Activated T-cell treated with anti-CD3 and anti-CD28 coated beads, Interleukin-2, amount 50 U/mL, for 24 hours (primary cell): ENCODE data around the gene ATG16L1.

Experiments
- DNase-seq: peaks from one replicate; pipeline ENCODE4 v3.0.0-alpha.2; 2020
- H3K27ac Mint-ChIP-seq: 2 replicates; pipeline ENCODE4 v1.8.0; 2020; ENCODE audit warnings: mild to moderate bottlenecking, mixed read lengths
- H3K27me3 Mint-ChIP-seq: 2 replicates; pipeline ENCODE4 v1.8.0; 2020; ENCODE audit warnings: mixed read lengths
- H3K36me3 Mint-ChIP-seq: 2 replicates; pipeline ENCODE4 v1.8.0; 2020; ENCODE audit warnings: low read depth, mixed read lengths
- H3K4me1 Mint-ChIP-seq: 2 replicates; pipeline ENCODE4 v1.8.0; 2020; ENCODE audit warnings: low read depth, mixed read lengths
- H3K4me3 Mint-ChIP-seq: 2 replicates; pipeline ENCODE4 v1.8.0; 2020; ENCODE audit warnings: mild to moderate bottlenecking, moderate library complexity, mixed read lengths
- H3K9me3 Mint-ChIP-seq: 2 replicates; pipeline ENCODE4 v1.8.0; 2020; ENCODE audit warnings: mixed read lengths

The ATG16L1 gene

GRCh38 chr2:233261819-233262555 lies 10.5 kb downstream of the ATG16L1 start:
- H3K4me1 Mint-ChIP-seq, result peaks cover 63% of the 10 kb centered on the region
- no peaks in the 10 kb centered on the region for H3K9me3 Mint-ChIP-seq
- H3K27ac Mint-ChIP-seq, result peak overlapping the region; percentile 83
- H3K36me3 Mint-ChIP-seq, result peaks cover 98% of the 10 kb centered on the region
- no peak for DNase-seq
- no peaks in the 10 kb centered on the region for H3K27me3 Mint-ChIP-seq
- H3K4me3 Mint-ChIP-seq, result no peak overlapping the region

GRCh38 chr2:233262562-233262961 lies 11.1 kb downstream of the ATG16L1 start:
- no peak for DNase-seq
- H3K36me3 Mint-ChIP-seq, result peaks cover 98% of the 10 kb centered on the region
- peak overlapping the region; percentile 83 for H3K27ac Mint-ChIP-seq
- no peak overlapping the region for H3K4me3 Mint-ChIP-seq
- H3K4me1 Mint-ChIP-seq, result peaks cover 66% of the 10 kb centered on the region
- H3K27me3 Mint-ChIP-seq, result no peaks in the 10 kb centered on the region
- H3K9me3 Mint-ChIP-seq, result no peaks in the 10 kb centered on the region

- H3K36me3 Mint-ChIP-seq, result peaks cover 100% of the 10 kb centered on the region
- no peaks in the 10 kb centered on the region for H3K9me3 Mint-ChIP-seq
- H3K27me3 Mint-ChIP-seq, result no peaks in the 10 kb centered on the region
- H3K4me1 Mint-ChIP-seq, result peaks cover 68% of the 10 kb centered on the region
- H3K27ac Mint-ChIP-seq, result peak overlapping the region; percentile 83
- no peak overlapping the region for H3K4me3 Mint-ChIP-seq
- no peak for DNase-seq
These were observed 11.6 kb downstream of the ATG16L1 start for GRCh38 chr2:233263045-233263570.

DNA sequence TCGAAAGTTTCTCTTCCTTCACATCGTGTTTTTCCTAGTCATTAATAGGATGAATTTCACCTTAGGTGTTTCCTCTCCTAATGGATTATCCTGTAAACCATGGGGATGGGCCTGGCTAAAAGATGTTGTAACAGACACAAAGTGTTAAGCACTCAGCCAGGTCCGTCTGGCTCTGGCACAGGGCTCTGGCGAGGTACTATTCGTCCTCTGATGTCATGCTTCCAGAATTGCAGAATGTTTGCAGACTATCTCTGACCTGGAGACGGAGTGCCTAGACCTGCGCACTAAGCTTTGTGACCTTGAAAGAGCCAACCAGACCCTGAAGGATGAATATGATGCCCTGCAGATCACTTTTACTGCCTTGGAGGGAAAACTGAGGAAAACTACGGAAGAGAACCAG lies 13.2 kb downstream of the ATG16L1 start:
- H3K9me3 Mint-ChIP-seq, result no peaks in the 10 kb centered on the region
- H3K27me3 Mint-ChIP-seq, result no peaks in the 10 kb centered on the region
- H3K27ac Mint-ChIP-seq, result peak overlapping the region; percentile 42

GRCh38 chr2:233265899-233266431 lies 14.5 kb downstream of the ATG16L1 start:
- Mint-ChIP-seq H3K9me3 (no peaks in the 10 kb centered on the region), H3K36me3 (peaks cover 100% of the 10 kb centered on the region), H3K4me3 (no peak overlapping the region), H3K4me1 (peaks cover 69% of the 10 kb centered on the region), H3K27me3 (no peaks in the 10 kb centered on the region), H3K27ac (peak overlapping the region; percentile 97)
- DNase-seq, result no peak

More for the DNA sequence above, 13.2 kb downstream of the ATG16L1 start:
- Mint-ChIP-seq H3K4me3 (no peak overlapping the region), H3K4me1 (peaks cover 68% of the 10 kb centered on the region), H3K36me3 (peaks cover 100% of the 10 kb centered on the region)
- DNase-seq, result no peak

GRCh38 chr2:233266481-233266880 lies 15.0 kb downstream of the ATG16L1 start:
- Mint-ChIP-seq H3K9me3 (no peaks in the 10 kb centered on the region), H3K27me3 (no peaks in the 10 kb centered on the region), H3K27ac (peak overlapping the region; percentile 97), H3K36me3 (peaks cover 98% of the 10 kb centered on the region), H3K4me3 (no peak overlapping the region), H3K4me1 (peaks cover 67% of the 10 kb centered on the region)
- no peak for DNase-seq

DNA sequence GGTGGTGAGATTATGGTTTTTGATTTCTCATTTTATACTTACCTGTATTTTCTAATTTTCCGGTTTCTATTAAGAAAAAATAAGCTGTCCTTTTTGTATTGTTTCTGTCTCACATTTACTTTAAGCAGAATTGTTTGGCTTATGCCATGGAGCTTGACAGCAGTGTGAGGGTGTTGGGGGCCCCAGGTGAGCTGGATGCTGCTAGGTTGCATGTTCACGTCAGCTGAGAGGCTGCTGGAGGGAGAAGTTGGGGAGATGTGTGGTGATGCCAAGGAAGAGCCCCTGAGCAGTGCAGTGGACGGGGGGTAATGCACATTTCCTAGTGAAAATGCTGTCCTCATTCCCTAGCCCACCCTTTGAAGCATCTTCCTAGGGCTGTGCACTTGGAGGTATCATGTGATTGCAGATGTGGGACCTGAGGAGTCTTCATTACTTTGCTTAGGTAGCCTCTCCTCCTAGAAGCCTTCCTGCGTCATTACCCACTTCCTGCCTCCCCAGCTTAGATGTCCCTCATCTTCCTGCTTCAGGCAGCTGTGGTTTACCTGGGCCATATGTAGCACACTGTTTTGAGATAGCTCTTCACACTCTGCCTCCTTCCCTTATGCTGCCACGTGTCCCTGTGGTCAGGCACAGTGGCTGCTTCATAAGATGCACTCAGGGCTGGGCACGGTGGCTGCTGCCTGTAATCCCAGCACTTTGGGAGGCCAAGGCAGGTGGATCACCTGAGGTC lies 16.2 kb downstream of the ATG16L1 start:
- H3K27ac Mint-ChIP-seq, result peak overlapping the region; percentile 97
- peaks cover 67% of the 10 kb centered on the region for H3K4me1 Mint-ChIP-seq
- H3K9me3 Mint-ChIP-seq, result no peaks in the 10 kb centered on the region
- peak; percentile 74 for DNase-seq
- peaks cover 98% of the 10 kb centered on the region for H3K36me3 Mint-ChIP-seq
- peak overlapping the region; percentile 58 for H3K4me3 Mint-ChIP-seq
- H3K27me3 Mint-ChIP-seq, result no peaks in the 10 kb centered on the region

- H3K4me1 Mint-ChIP-seq, result peaks cover 81% of the 10 kb centered on the region
- no peaks in the 10 kb centered on the region for H3K27me3 Mint-ChIP-seq
- H3K9me3 Mint-ChIP-seq, result no peaks in the 10 kb centered on the region
- no peak for DNase-seq
- peaks cover 98% of the 10 kb centered on the region for H3K36me3 Mint-ChIP-seq
- H3K4me3 Mint-ChIP-seq, result peak overlapping the region; percentile 32
- H3K27ac Mint-ChIP-seq, result peak overlapping the region; percentile 97
These were observed 18.9 kb downstream of the ATG16L1 start for GRCh38 chr2:233270366-233270765.

DNA sequence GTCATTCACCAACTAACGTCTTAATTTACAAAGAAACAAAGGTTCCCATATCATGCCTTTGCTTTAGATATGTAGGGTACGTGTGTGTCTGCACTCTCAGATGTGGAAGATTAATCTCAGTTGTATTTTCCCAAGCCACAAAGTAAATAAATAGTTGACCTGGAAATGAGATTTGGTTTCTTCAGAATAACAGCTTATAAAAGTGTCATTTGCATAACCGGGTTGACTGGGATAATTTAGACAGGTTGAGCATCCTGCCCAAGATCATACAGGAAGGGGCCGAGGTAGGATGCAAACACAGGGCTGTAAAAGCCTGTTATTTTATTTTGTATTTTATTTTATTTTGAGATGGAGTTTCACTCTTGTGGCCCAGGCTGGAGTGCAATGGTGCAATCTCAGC lies 19.5 kb downstream of the ATG16L1 start:
- H3K27me3 Mint-ChIP-seq, result no peaks in the 10 kb centered on the region
- peak overlapping the region; percentile 97 for H3K27ac Mint-ChIP-seq
- no peak overlapping the region for H3K4me3 Mint-ChIP-seq
- H3K4me1 Mint-ChIP-seq, result peaks cover 78% of the 10 kb centered on the region
- no peak for DNase-seq
- H3K36me3 Mint-ChIP-seq, result peaks cover 98% of the 10 kb centered on the region
- no peaks in the 10 kb centered on the region for H3K9me3 Mint-ChIP-seq

- H3K4me1 Mint-ChIP-seq, result peaks cover 70% of the 10 kb centered on the region
- H3K9me3 Mint-ChIP-seq, result no peaks in the 10 kb centered on the region
- peak overlapping the region; percentile 68 for H3K27ac Mint-ChIP-seq
- DNase-seq, result no peak
- no peaks in the 10 kb centered on the region for H3K27me3 Mint-ChIP-seq
- peaks cover 98% of the 10 kb centered on the region for H3K36me3 Mint-ChIP-seq
- no peak overlapping the region for H3K4me3 Mint-ChIP-seq
These were observed 20.2 kb downstream of the ATG16L1 start for GRCh38 chr2:233271693-233272092.

DNA sequence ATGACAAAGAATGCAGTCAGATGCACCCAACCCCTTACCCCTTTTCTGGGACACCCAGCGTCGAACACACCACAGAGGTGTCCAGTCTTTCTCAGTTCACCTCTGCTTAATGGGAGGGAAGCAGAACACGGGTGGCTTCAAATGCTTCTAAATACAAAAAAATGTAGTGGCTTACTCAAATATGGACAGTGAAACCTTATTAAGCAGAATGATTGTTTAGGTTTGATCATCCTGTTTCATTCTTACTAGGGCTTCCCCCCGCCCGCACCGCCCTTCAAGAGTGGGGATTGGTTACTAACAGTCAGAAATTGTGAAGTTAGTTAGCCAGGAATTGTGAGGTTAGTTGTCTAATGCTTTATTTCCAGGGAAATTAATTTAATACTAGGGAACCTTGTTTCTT lies 21.6 kb downstream of the ATG16L1 start:
- no peak overlapping the region for H3K4me3 Mint-ChIP-seq
- H3K27ac Mint-ChIP-seq, result peak overlapping the region; percentile 86
- no peaks in the 10 kb centered on the region for H3K9me3 Mint-ChIP-seq
- peaks cover 57% of the 10 kb centered on the region for H3K4me1 Mint-ChIP-seq
- peaks cover 97% of the 10 kb centered on the region for H3K36me3 Mint-ChIP-seq
- H3K27me3 Mint-ChIP-seq, result no peaks in the 10 kb centered on the region
- no peak for DNase-seq

DNA sequence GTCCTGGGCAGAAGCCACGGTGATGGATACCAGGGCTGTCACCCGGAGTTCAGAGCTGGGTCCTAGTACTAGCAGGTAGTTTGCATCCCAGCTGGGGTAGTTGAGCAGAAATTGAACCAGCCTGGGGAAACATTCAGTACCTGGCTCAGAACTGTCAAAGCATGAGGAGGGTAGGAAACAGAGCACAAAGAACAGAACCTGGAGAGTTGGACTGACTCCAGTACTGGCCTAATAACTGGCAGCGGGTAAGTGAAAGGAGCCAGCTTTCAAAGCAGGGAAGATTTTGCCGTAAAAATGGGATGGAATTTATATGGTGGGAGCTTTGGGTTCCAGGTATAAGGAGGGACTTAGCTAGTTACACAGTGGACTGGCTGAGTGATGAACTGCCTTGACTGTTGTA lies 23.8 kb downstream of the ATG16L1 start:
- Mint-ChIP-seq H3K36me3 (peaks cover 97% of the 10 kb centered on the region), H3K9me3 (no peaks in the 10 kb centered on the region), H3K27ac (no peak overlapping the region), H3K4me3 (no peak overlapping the region), H3K27me3 (no peaks in the 10 kb centered on the region), H3K4me1 (peaks cover 38% of the 10 kb centered on the region)
- DNase-seq, result no peak

- peaks cover 98% of the 10 kb centered on the region for H3K36me3 Mint-ChIP-seq
- no peaks in the 10 kb centered on the region for H3K27me3 Mint-ChIP-seq
- DNase-seq, result no peak
- H3K4me3 Mint-ChIP-seq, result no peak overlapping the region
- H3K4me1 Mint-ChIP-seq, result peaks cover 29% of the 10 kb centered on the region
- no peak overlapping the region for H3K27ac Mint-ChIP-seq
- no peaks in the 10 kb centered on the region for H3K9me3 Mint-ChIP-seq
These were observed 27.4 kb downstream of the ATG16L1 start for GRCh38 chr2:233278921-233279320.

DNA sequence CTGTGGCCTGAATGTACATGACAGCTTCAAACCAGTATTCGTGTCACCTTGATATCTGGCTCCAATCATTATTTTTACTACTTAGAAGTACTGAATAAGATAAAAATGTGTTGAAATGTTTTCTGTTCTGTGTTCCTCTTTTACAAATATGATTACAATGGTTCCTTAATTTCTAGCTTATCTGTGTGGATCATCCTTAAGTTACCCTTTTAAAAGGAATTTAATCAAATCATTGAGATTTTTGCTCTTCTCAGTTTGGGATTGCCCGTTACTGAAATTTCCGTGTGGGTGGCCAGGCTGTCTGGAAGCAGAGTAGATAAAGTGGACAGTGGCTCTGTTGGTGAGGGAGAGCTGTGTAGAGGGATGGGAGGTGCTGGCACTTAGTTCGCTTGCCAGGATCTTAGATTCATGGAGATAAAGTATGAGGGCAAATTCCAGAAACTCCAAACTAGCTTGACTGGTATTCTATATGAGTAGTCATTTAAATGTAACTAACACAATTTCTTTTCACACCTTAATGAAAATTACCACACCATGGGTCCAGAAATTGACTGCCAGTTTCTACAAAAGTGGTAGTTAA lies 28.7 kb downstream of the ATG16L1 start:
- H3K4me1 Mint-ChIP-seq, result peaks cover 31% of the 10 kb centered on the region
- DNase-seq, result no peak
- H3K9me3 Mint-ChIP-seq, result no peaks in the 10 kb centered on the region
- peaks cover 98% of the 10 kb centered on the region for H3K36me3 Mint-ChIP-seq
- H3K4me3 Mint-ChIP-seq, result no peak overlapping the region
- no peaks in the 10 kb centered on the region for H3K27me3 Mint-ChIP-seq
- peak overlapping the region; percentile 68 for H3K27ac Mint-ChIP-seq
